HFFc6 (cell line): ENCODE measurements around the gene SCRN3. TPM values are rescaled to one million over a fixed set of nuclear protein-coding genes. Genes with fewer than 3 reads are reported as not detected.
"Not testable (repeated sequence)": the region's sequence is repeated elsewhere in the genome, so short reads cannot be mapped to it uniquely, and the experiment has no call there.

ENCODE experiments used
- DNase-seq: peaks from one replicate; pipeline ENCODE4 v3.0.0-alpha.2; 2018
- H3K27ac Mint-ChIP-seq: 2 replicates; pipeline ENCODE4 v1.8.0; 2020; ENCODE audit warnings: mild to moderate bottlenecking, mixed read lengths
- H3K27me3 Mint-ChIP-seq: 2 replicates; pipeline ENCODE4 v1.8.0; 2021; ENCODE audit warnings: mild to moderate bottlenecking, moderate library complexity, mixed read lengths; ENCODE audit not compliant: insufficient read depth
- H3K36me3 Mint-ChIP-seq: 2 replicates; pipeline ENCODE4 v1.8.0; 2021; ENCODE audit warnings: low read depth, mixed read lengths
- H3K4me1 Mint-ChIP-seq: 2 replicates; pipeline ENCODE4 v1.8.0; 2020; ENCODE audit warnings: low read depth, mixed read lengths
- H3K4me3 Mint-ChIP-seq: 2 replicates; pipeline ENCODE4 v1.8.0; 2020; ENCODE audit warnings: mild to moderate bottlenecking, moderate library complexity, mixed read lengths
- H3K9me3 Mint-ChIP-seq: 2 replicates; pipeline ENCODE4 v1.8.0; 2020; ENCODE audit warnings: mild to moderate bottlenecking, mixed read lengths
- total RNA-seq, 6 experiments: library from RNA; stranded (reverse); fragmentation: NEBNext Ultra II Directional; extraction: Animal tissue kit (Norgen Biotek cat#: 25700); gene quantifications; 2 replicates in 1 of 6; 3 replicates in 5 of 6; pipeline ENCODE4 v1.2.3, GENCODE V29; 2021
- TF ChIP-seq, protein P1 (sequence below): fragments of 200-600 bp; sonication (generic); IDR thresholded peaks from 2 replicates; pipeline ENCODE4 v1.5.0; 2021; ENCODE audit warnings: antibody characterized with exemption, mild to moderate bottlenecking

SCRN3 gene
- total RNA-seq, 6 experiments from 2014 or later = 23.8 to 30.6 (median 27.1) TPM

DNA sequence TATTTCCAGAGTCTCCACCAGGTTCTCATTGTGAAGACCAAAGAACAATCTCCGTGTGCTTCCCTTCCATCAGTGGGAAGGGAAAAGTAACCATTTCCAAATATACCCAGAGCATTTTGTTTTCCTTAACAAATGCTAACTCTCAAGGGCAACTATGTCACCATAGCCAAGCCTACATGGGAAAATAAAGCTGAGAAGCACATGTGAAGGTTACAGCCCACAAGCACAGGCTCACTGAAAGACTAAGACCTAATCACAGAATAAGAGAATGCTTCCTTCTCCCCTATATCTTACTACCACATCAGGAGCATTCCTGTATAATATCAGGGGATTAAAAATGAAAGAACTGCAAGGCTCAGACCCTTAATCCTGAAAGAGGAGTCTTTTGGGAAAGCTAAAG lies 32.6 kb upstream of the SCRN3 start:
- peaks cover 12% of the 10 kb centered on the region for H3K9me3 Mint-ChIP-seq
- H3K4me1 Mint-ChIP-seq = no peaks in the 10 kb centered on the region
- no peak for DNase-seq
- H3K27ac Mint-ChIP-seq = no peak overlapping the region
- peaks cover 53% of the 10 kb centered on the region for H3K36me3 Mint-ChIP-seq
- TF ChIP-seq, protein P1, sequence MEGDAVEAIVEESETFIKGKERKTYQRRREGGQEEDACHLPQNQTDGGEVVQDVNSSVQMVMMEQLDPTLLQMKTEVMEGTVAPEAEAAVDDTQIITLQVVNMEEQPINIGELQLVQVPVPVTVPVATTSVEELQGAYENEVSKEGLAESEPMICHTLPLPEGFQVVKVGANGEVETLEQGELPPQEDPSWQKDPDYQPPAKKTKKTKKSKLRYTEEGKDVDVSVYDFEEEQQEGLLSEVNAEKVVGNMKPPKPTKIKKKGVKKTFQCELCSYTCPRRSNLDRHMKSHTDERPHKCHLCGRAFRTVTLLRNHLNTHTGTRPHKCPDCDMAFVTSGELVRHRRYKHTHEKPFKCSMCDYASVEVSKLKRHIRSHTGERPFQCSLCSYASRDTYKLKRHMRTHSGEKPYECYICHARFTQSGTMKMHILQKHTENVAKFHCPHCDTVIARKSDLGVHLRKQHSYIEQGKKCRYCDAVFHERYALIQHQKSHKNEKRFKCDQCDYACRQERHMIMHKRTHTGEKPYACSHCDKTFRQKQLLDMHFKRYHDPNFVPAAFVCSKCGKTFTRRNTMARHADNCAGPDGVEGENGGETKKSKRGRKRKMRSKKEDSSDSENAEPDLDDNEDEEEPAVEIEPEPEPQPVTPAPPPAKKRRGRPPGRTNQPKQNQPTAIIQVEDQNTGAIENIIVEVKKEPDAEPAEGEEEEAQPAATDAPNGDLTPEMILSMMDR = no peak
- H3K27me3 Mint-ChIP-seq = peaks cover 2% of the 10 kb centered on the region; the same call in 1 of the 2 replicates
- no peak overlapping the region for H3K4me3 Mint-ChIP-seq

DNA sequence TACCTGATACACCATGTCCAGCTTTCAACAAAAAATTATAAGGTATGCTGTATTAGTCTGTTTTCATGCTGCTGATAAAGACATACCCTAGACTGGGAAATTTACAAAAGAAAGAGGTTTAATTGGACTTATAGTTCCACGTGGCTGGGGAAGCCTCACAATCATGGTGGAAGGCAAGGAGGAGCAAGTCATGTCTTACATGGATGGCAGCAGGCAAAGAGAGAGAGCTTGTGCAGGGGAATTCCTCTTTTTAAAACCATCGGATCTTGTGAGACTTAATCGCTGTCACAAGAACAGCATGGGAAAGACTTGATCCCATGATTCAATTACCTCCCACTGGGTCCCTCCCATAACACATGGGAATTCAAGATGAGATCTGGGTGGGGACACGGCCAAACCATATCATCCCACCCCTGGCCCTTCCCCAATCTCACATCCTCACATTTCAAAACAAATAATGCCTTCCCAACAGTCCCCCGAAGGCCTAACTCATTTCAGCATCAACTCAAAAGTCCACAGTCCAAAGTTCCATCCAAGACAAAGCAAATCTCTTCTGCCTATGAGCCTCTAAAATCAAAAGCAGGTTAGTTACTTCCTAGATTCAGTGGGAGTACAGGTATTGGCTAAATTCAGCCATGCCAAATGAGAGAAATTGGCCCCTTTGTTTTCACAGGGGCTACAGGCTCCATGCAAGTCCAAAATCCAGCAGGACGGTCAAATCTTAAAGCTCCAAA lies 31.9 kb upstream of the SCRN3 start:
- not testable (repeated sequence) for H3K4me3 Mint-ChIP-seq, DNase-seq, H3K4me1 Mint-ChIP-seq, H3K27me3 Mint-ChIP-seq, H3K27ac Mint-ChIP-seq
- Mint-ChIP-seq H3K36me3 (peaks cover 57% of the 10 kb centered on the region), H3K9me3 (peaks cover 12% of the 10 kb centered on the region)

DNA sequence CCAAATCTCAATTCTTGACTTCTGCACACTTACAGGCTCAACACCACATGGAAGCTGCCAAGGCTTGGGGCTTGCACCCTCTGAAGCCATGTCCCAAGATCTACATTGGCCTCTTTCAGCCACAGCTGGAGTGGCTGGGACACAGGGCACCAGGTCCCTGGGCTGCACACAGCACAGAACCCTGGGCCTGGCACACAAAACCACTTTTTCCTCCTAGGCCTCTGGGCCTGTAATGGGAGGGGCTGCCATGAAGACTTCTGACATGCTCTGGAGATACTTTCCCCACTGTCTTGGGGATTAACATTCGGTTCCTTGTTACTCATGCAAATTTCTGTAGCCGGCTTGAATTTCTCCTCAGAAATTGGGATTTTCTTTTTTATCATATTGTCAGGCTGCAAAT lies 30.9 kb upstream of the SCRN3 start:
- no peaks in the 10 kb centered on the region for H3K4me1 Mint-ChIP-seq
- H3K36me3 Mint-ChIP-seq = peaks cover 59% of the 10 kb centered on the region
- peaks cover 2% of the 10 kb centered on the region; the same call in 1 of the 2 replicates for H3K27me3 Mint-ChIP-seq
- TF ChIP-seq, protein P1 = no peak
- H3K4me3 Mint-ChIP-seq = no peak overlapping the region
- no peak overlapping the region for H3K27ac Mint-ChIP-seq
- H3K9me3 Mint-ChIP-seq = peaks cover 12% of the 10 kb centered on the region
- no peak for DNase-seq

DNA sequence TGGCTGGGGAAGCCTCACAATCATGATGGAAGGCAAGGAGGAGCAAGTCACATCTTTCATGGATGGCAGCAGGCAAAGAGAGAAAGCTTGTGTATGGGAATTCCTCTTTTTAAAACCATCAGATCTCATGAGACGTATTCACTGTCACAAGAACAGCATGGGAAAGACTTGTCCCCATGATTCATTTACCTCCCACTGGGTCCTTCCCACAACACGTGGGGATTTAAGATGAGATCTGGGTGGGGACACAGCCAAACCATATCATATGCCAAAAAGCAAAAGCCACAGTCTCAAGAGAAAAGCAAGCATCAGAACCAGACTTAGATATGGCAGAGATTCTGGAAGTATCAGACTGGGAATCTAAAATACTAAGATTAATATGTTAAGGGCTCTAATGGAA lies 30.0 kb upstream of the SCRN3 start:
- H3K4me3 Mint-ChIP-seq = no peak overlapping the region
- peaks cover 12% of the 10 kb centered on the region for H3K9me3 Mint-ChIP-seq
- H3K36me3 Mint-ChIP-seq = peaks cover 59% of the 10 kb centered on the region
- H3K4me1 Mint-ChIP-seq = no peaks in the 10 kb centered on the region
- H3K27ac Mint-ChIP-seq = no peak overlapping the region
- DNase-seq = no peak
- TF ChIP-seq, protein P1 = no peak
- peaks cover 2% of the 10 kb centered on the region for H3K27me3 Mint-ChIP-seq

DNA sequence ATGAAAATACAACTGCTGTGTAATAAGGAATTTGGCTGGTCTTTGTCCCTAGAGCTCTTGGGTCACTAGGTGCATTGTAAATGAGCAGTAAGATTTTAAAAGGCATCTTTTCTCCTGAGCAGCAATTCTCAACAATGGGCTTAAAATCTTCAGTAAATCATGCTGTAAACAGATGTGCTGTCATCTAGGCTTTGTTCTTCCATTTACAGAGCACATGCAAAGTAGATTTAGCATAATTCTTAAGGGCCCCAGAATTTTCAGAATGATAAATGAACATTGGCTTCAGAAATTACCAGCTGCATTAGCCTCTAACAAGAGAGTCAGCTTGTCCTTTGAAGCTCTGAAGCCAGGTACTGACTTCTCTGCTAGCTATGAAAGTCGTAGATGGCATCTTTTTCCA lies 26.8 kb upstream of the SCRN3 start:
- no peak overlapping the region for H3K4me3 Mint-ChIP-seq
- H3K4me1 Mint-ChIP-seq = no peaks in the 10 kb centered on the region
- TF ChIP-seq, protein P1 = no peak
- peaks cover 48% of the 10 kb centered on the region for H3K36me3 Mint-ChIP-seq
- H3K27me3 Mint-ChIP-seq = peaks cover 2% of the 10 kb centered on the region
- peaks cover 12% of the 10 kb centered on the region for H3K9me3 Mint-ChIP-seq
- no peak overlapping the region for H3K27ac Mint-ChIP-seq
- no peak for DNase-seq

DNA sequence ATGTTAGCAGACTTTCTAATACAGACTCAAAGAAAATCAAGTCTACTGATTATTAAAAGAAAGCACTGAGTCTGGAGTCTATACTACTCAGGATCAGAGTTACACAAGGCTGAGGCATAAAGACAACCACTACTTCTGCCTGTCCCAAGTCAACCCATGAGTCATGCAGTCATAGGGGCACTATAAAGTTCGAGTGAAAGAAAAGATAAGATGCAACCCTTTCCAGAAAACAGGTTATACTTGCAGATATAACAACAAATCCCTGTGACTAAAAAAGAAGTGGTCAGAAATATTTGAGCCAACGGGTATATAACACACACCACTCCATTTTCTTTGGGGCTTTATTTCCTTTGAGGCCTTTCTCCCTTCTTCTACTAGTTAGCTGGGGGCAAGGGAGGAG lies 18.6 kb upstream of the SCRN3 start:
- Mint-ChIP-seq H3K4me1 (no peaks in the 10 kb centered on the region), H3K36me3 (peaks cover 18% of the 10 kb centered on the region; the same call in 1 of the 2 replicates), H3K27ac (no peak overlapping the region), H3K9me3 (no peaks in the 10 kb centered on the region), H3K4me3 (no peak overlapping the region), H3K27me3 (no peaks in the 10 kb centered on the region; the same call in 1 of the 2 replicates)
- TF ChIP-seq, protein P1 = no peak
- peak; percentile 9 for DNase-seq
